SU-DHL-6 (cell line): ENCODE results near the gene DOC2A.

Experiments used
- H2AFZ ChIP-seq: fragments of 200-600 bp; sonication (generic); 2 replicates; pipeline ENCODE4 v1.6.1; 2014; ENCODE audit warnings: low read depth, mild to moderate bottlenecking, moderate library complexity, mixed read lengths, antibody characterized with exemption, low read length; ENCODE audit not compliant: severe bottlenecking
- H3F3A ChIP-seq: fragments of 200-600 bp; shearing (Covaris generic); 2 replicates; pipeline ENCODE4 v1.6.0; 2016; ENCODE audit warnings: antibody characterized with exemption, mild to moderate bottlenecking; ENCODE audit not compliant: insufficient read depth
- H3K27ac ChIP-seq: fragments of 200-600 bp; sonication (generic); 2 replicates; pipeline ENCODE4 v1.5.1; 2016; ENCODE audit warnings: low read depth, mild to moderate bottlenecking, low read length, moderate library complexity, mixed read lengths
- H3K27me3 ChIP-seq: fragments of 200-600 bp; sonication (generic), shearing (Covaris generic); 2 replicates; pipeline ENCODE4 v1.6.0; 2014; ENCODE audit warnings: mild to moderate bottlenecking, low read length
- H3K36me3 ChIP-seq: fragments of 200-600 bp; sonication (generic); 2 replicates; pipeline ENCODE4 v1.6.1; 2014; ENCODE audit warnings: mild to moderate bottlenecking, low read length, mixed read lengths
- H3K4me2 ChIP-seq: fragments of 300-600, 200-600 bp; shearing (Covaris generic), sonication (generic); 2 replicates; pipeline ENCODE4 v1.6.0; 2014; ENCODE audit warnings: low read length, low read depth, mild to moderate bottlenecking; ENCODE audit not compliant: poor library complexity, severe bottlenecking
- H3K4me3 ChIP-seq: fragments of 200-600 bp; sonication (generic); 2 replicates; pipeline ENCODE4 v1.5.1; 2014; ENCODE audit warnings: antibody characterized with exemption, low read length, mild to moderate bottlenecking, mixed read lengths; ENCODE audit not compliant: insufficient read depth, poor library complexity, severe bottlenecking
- H3K79me2 ChIP-seq: fragments of 200-600 bp; sonication (generic); 2 replicates; pipeline ENCODE4 v1.6.1; 2014; ENCODE audit warnings: mild to moderate bottlenecking, low read length, moderate library complexity; ENCODE audit not compliant: insufficient read depth
- H3K9ac ChIP-seq: fragments of 200-600 bp; sonication (generic); 2 replicates; pipeline ENCODE4 v1.7.0; 2014; ENCODE audit warnings: mild to moderate bottlenecking, low read length
- H3K9me2 ChIP-seq: fragments of 200-600 bp; sonication (generic); replicated peaks from 2 replicates; pipeline ENCODE4 v1.6.1; 2014; ENCODE audit warnings: low read length; ENCODE audit not compliant: insufficient read depth
- H3K9me3 ChIP-seq: fragments of 200-600 bp; sonication (generic); 2 replicates; pipeline ENCODE4 v1.6.1; 2014; ENCODE audit warnings: low read length, mixed read lengths; ENCODE audit not compliant: insufficient read depth
- H4K20me1 ChIP-seq: fragments of 200-600 bp; sonication (generic); 2 replicates; pipeline ENCODE4 v1.6.1; 2014; ENCODE audit warnings: low read depth, mild to moderate bottlenecking, antibody characterized with exemption, low read length, moderate library complexity, mixed read lengths
- EZH2phosphoT487 ChIP-seq: fragments of 200-600 bp; sonication (generic), shearing (Covaris generic); conservative IDR thresholded peaks from 2 replicates; pipeline ENCODE4 v1.6.1; 2018; ENCODE audit warnings: mild to moderate bottlenecking, antibody characterized with exemption, low read length, moderate library complexity, mixed read lengths
- TF ChIP-seq, protein P1 (sequence below): fragments of 200-600 bp; sonication (generic); IDR thresholded peaks from one replicate; pipeline ENCODE4 v1.5.1; 2017; ENCODE audit warnings: antibody characterized with exemption, mild to moderate bottlenecking, low read length, moderate library complexity; ENCODE audit not compliant: insufficient read depth, poor library complexity, severe bottlenecking

DOC2A gene

GRCh38 chr16:29975134-29975538 lies 35.7 kb downstream of the DOC2A start:
- H3K9me3 ChIP-seq = no peaks in the 10 kb centered on the region
- H3K9me2 ChIP-seq = no peaks in the 10 kb centered on the region
- peaks cover 37% of the 10 kb centered on the region for H3K79me2 ChIP-seq
- H2AFZ ChIP-seq = no peak overlapping the region
- H3K4me2 ChIP-seq = peak overlapping the region; percentile 78
- no peaks in the 10 kb centered on the region for H3K27me3 ChIP-seq
- TF ChIP-seq, protein P1, sequence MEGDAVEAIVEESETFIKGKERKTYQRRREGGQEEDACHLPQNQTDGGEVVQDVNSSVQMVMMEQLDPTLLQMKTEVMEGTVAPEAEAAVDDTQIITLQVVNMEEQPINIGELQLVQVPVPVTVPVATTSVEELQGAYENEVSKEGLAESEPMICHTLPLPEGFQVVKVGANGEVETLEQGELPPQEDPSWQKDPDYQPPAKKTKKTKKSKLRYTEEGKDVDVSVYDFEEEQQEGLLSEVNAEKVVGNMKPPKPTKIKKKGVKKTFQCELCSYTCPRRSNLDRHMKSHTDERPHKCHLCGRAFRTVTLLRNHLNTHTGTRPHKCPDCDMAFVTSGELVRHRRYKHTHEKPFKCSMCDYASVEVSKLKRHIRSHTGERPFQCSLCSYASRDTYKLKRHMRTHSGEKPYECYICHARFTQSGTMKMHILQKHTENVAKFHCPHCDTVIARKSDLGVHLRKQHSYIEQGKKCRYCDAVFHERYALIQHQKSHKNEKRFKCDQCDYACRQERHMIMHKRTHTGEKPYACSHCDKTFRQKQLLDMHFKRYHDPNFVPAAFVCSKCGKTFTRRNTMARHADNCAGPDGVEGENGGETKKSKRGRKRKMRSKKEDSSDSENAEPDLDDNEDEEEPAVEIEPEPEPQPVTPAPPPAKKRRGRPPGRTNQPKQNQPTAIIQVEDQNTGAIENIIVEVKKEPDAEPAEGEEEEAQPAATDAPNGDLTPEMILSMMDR = no peak
- TF ChIP-seq EZH2phosphoT487 = no peak
- peak overlapping the region; percentile 8 for H3K27ac ChIP-seq
- peak overlapping the region; percentile 82 for H3K4me3 ChIP-seq
- H3F3A ChIP-seq = peaks cover 16% of the 10 kb centered on the region
- no peaks in the 10 kb centered on the region for H4K20me1 ChIP-seq
- 0 out of 2 replicates have a peak, but pooled peaks cover 4% of the 10 kb centered on the region for H3K36me3 ChIP-seq
- peak overlapping the region; percentile 97 for H3K9ac ChIP-seq

DNA sequence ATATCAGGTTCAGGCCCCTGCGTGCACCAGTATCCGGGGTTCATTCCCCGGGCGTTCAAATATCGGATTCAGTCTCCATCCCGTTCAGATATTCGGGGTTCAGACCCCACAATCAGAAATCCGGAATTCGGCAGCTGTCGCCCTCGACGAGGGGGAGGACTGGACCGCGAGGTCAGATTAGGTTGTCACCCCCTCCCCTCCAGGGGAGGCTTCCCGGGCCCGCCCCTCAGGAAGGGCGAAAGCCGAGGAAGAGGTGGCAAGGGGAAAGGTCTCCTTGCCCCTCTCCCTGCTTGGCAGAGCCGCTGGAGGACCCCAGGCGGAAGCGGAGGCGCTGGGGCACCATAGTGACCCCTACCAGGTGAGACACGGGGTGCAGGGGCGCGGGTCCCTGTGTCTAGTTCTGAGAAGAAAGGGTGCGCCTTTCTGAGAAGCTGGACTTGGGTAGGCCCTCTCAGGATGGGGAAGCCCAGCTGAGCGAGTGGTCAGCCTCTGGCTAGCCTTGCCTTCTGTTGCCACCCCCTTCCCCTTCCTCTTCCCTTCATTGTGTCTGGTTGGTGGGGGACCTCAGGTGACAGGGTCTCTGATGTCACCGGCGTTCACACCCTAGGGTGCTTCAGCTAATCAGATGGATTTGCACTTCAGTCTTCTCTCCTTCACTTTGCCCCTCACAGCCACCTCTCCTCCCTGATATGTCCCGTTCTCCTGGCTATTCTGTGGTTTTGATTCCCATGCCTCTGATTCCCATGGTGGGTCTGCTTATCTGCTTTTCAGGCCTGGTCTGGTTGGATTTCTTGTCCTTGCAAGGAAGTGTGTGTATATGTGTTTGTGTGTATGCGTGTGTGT lies 36.3 kb downstream of the DOC2A start:
- Histone ChIP-seq H3K9ac (peak overlapping the region; percentile 97), H3K4me3 (peak overlapping the region; percentile 82), H3K27me3 (no peaks in the 10 kb centered on the region), H2AFZ (peak overlapping the region; percentile 67), H3F3A (peaks cover 16% of the 10 kb centered on the region), H3K79me2 (peaks cover 37% of the 10 kb centered on the region), H3K9me2 (no peaks in the 10 kb centered on the region), H3K27ac (peak overlapping the region; percentile 68), H4K20me1 (no peaks in the 10 kb centered on the region), H3K36me3 (0 out of 2 replicates have a peak, but pooled peaks cover 2% of the 10 kb centered on the region), H3K4me2 (peak overlapping the region; percentile 78), H3K9me3 (no peaks in the 10 kb centered on the region)
- no peak for TF ChIP-seq EZH2phosphoT487

DNA sequence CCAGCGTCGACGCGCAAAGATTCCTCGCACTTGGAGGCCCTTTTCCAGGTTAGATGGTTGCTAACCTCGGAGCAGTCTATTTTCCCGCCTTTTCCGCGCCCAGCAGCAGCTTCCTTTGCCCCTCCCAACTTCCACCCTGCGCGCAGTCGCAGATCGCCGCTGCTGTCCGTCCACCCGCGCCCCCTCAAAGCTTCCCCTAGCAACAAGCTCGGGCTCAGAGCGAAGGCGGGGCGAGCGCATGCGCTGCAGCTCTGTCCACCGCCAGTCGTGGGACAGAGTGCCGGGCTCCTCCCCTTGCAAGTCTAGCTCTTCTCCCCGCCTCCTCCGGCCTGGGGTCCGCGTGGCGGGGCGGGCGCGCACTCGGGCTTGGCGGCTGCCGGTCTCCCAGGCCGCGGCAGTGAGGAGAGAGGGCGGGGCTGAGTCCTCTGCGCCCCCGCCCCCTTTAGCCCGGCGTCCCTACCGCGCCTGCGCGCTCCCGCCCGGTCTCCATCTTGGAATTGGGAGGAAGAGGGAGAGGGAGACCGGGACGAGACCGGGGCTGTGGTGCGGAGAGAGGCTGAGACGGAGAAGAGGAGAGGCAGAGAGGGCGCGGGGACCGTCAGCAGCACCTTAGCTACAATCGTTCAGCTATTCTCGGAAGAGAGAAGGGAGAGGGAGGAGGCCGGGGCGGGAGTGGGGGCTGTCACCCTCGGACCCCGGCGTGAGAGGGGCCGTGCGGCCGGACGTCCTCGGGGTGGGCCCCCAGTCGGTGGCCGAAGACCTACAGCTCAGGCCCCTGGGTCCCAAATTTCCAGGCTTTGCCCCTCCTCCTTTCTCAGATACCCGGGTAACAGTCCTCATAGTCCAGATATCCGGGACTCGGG lies 37.2 kb downstream of the DOC2A start, which contains the start of gene TAOK2:
TAOK2 (plus strand) TSS at position 485 of the 863 bp plus-strand sequence. CDS start 3,905 bp downstream, outside the sequence.
- H3K36me3 ChIP-seq = no peaks in the 10 kb centered on the region

More for the DNA sequence above, 37.2 kb downstream of the DOC2A start, which contains the start of gene TAOK2:
- Histone ChIP-seq H2AFZ (peak within 1 kb of the TSS; percentile 67), H3K79me2 (peaks cover 37% of the 10 kb centered on the region), H3K9ac (peak within 1 kb of the TSS; percentile 97), H3F3A (peaks cover 16% of the 10 kb centered on the region), H3K27me3 (no peaks in the 10 kb centered on the region), H3K9me2 (no peaks in the 10 kb centered on the region), H3K4me2 (peak within 1 kb of the TSS; percentile 78), H3K4me3 (peak within 1 kb of the TSS; percentile 82), H3K9me3 (no peaks in the 10 kb centered on the region), H4K20me1 (no peaks in the 10 kb centered on the region), H3K27ac (peak within 1 kb of the TSS; percentile 68)
- TF ChIP-seq EZH2phosphoT487 = no peak
- TF ChIP-seq, protein P1 = no peak
